ENCODE measurements around the gene GIPC1. TPM values are rescaled to one million over a fixed set of nuclear protein-coding genes. Genes with fewer than 3 reads are reported as not detected.

GIPC1 gene
- total and polyA plus RNA-seq, 9 of the 15 experiments (the other 6 are each of a cell fraction or from before 2014, with no cell fraction given): 0.49 to 54.7 (median 24.8) TPM

DNA sequence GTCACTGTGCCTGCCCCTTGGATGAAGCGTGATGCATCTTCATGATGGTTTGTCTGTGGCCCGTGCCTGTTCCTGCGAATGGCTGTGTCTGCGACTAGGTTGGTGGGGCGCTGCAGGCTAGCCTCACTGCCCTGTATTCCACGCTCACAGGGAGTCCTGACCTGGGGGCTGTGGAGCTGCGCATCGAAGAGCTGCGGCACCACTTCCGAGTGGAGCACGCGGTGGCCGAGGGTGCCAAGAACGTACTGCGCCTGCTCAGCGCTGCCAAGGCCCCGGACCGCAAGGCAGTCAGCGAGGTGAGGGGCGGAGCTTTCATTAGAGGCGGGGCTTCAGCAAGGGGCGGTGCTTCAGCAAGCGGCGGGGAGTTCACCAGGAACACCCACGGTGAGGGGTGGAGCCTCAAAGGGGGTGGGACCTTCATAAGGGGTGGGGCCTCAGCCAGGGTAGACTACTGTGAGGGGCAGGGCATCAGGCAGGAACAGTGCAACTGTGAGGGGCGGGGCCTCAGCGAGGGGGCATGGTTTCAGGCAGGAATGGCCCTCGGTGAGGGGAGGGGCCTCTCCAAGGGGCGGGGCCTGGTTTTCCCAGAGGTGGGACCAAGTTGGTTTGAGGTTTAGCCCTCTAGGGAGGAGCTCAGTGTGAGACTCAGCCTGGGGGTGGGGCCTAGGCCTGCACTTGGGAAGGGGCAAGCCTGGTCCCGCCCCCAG is 45.6 kb downstream of the GIPC1 start (continued):
- TF ChIP-seq CBX8 (IDR thresholded peaks at IDR 0.05; ENCODE audit: borderline replicate concordance, extremely low read depth, low read depth, low read length, poor library complexity, severe bottlenecking): no peak
- no peak for TF ChIP-seq PRPF4 (IDR thresholded peaks at IDR 0.05; ENCODE audit: insufficient read depth, low read depth, low read length, poor library complexity, severe bottlenecking)
- TF ChIP-seq ZNF3 (CRISPR knock-in tag; IDR thresholded peaks at IDR 0.05): no peak
- no peak for TF ChIP-seq LEF1 (IDR thresholded peaks at IDR 0.05)
- TF ChIP-seq, protein P1, sequence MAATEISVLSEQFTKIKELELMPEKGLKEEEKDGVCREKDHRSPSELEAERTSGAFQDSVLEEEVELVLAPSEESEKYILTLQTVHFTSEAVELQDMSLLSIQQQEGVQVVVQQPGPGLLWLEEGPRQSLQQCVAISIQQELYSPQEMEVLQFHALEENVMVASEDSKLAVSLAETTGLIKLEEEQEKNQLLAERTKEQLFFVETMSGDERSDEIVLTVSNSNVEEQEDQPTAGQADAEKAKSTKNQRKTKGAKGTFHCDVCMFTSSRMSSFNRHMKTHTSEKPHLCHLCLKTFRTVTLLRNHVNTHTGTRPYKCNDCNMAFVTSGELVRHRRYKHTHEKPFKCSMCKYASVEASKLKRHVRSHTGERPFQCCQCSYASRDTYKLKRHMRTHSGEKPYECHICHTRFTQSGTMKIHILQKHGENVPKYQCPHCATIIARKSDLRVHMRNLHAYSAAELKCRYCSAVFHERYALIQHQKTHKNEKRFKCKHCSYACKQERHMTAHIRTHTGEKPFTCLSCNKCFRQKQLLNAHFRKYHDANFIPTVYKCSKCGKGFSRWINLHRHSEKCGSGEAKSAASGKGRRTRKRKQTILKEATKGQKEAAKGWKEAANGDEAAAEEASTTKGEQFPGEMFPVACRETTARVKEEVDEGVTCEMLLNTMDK (IDR thresholded peaks at IDR 0.05; ENCODE audit: borderline replicate concordance, insufficient read depth, low read depth, low read length, poor library complexity, severe bottlenecking): no peak
- no peak for TF ChIP-seq ZNF707 (CRISPR knock-in tag; conservative IDR thresholded peaks at IDR 0.05)
- no peak for TF ChIP-seq POLR2AphosphoS5 (IDR thresholded peaks at IDR 0.05; ENCODE audit: control insufficient read depth, insufficient read depth, low read depth, low read length)
- no peak for TF ChIP-seq TOE1 (IDR thresholded peaks at IDR 0.05; ENCODE audit: borderline replicate concordance)
- no peak for TF ChIP-seq TOE1 (CRISPR knock-in tag; IDR thresholded peaks at IDR 0.05; ENCODE audit: borderline replicate concordance, low read depth)
- no peak for TF ChIP-seq ZNF436 (CRISPR knock-in tag; IDR thresholded peaks at IDR 0.05)
- TF ChIP-seq, protein P2, sequence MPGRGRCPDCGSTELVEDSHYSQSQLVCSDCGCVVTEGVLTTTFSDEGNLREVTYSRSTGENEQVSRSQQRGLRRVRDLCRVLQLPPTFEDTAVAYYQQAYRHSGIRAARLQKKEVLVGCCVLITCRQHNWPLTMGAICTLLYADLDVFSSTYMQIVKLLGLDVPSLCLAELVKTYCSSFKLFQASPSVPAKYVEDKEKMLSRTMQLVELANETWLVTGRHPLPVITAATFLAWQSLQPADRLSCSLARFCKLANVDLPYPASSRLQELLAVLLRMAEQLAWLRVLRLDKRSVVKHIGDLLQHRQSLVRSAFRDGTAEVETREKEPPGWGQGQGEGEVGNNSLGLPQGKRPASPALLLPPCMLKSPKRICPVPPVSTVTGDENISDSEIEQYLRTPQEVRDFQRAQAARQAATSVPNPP (IDR thresholded peaks at IDR 0.05; ENCODE audit: borderline replicate concordance, insufficient read depth, insufficient read length): no peak
- no peak for TF ChIP-seq ZNF354B (CRISPR knock-in tag; IDR thresholded peaks at IDR 0.05)
- TF ChIP-seq PRMT5 (CRISPR knock-in tag; IDR thresholded peaks at IDR 0.05): no peak
- TF ChIP-seq KDM1A (IDR thresholded peaks at IDR 0.05): no peak
- TF ChIP-seq, protein P3, sequence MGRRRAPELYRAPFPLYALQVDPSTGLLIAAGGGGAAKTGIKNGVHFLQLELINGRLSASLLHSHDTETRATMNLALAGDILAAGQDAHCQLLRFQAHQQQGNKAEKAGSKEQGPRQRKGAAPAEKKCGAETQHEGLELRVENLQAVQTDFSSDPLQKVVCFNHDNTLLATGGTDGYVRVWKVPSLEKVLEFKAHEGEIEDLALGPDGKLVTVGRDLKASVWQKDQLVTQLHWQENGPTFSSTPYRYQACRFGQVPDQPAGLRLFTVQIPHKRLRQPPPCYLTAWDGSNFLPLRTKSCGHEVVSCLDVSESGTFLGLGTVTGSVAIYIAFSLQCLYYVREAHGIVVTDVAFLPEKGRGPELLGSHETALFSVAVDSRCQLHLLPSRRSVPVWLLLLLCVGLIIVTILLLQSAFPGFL (CRISPR knock-in tag; IDR thresholded peaks at IDR 0.05): no peak
- peak; percentile 59 for TF ChIP-seq NFIC (IDR thresholded peaks at IDR 0.05)
- TF ChIP-seq, protein P4, sequence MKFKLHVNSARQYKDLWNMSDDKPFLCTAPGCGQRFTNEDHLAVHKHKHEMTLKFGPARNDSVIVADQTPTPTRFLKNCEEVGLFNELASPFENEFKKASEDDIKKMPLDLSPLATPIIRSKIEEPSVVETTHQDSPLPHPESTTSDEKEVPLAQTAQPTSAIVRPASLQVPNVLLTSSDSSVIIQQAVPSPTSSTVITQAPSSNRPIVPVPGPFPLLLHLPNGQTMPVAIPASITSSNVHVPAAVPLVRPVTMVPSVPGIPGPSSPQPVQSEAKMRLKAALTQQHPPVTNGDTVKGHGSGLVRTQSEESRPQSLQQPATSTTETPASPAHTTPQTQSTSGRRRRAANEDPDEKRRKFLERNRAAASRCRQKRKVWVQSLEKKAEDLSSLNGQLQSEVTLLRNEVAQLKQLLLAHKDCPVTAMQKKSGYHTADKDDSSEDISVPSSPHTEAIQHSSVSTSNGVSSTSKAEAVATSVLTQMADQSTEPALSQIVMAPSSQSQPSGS (CRISPR knock-in tag; IDR thresholded peaks at IDR 0.05): no peak
- TF ChIP-seq, protein P5, sequence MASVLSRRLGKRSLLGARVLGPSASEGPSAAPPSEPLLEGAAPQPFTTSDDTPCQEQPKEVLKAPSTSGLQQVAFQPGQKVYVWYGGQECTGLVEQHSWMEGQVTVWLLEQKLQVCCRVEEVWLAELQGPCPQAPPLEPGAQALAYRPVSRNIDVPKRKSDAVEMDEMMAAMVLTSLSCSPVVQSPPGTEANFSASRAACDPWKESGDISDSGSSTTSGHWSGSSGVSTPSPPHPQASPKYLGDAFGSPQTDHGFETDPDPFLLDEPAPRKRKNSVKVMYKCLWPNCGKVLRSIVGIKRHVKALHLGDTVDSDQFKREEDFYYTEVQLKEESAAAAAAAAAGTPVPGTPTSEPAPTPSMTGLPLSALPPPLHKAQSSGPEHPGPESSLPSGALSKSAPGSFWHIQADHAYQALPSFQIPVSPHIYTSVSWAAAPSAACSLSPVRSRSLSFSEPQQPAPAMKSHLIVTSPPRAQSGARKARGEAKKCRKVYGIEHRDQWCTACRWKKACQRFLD (CRISPR knock-in tag; IDR thresholded peaks at IDR 0.05): peak; percentile 72
- no peak for TF ChIP-seq HCFC1 (IDR thresholded peaks at IDR 0.05; ENCODE audit: low read depth, low read length)
- TF ChIP-seq HSF4 (CRISPR knock-in tag; IDR thresholded peaks at IDR 0.05; ENCODE audit: borderline replicate concordance): no peak

All from K562 (cell line).